Right lobe of liver (tissue), 4 donors: ENCODE data around the gene GPS1.

Experiments
- CTCF ChIP-seq, 4 donors: fragments of 200-600 bp in 3 of 4; fragments of 450-650 bp in 1 of 4; IDR thresholded peaks; one replicate each; pipeline versions ENCODE4 v1.5.1 to v1.8.0; 2016 to 2022; ENCODE audit warnings: antibody characterized with exemption in 4 of 4, mild to moderate bottlenecking in 2 of 4
- POLR2A ChIP-seq: fragments of 450-650 bp; IDR thresholded peaks from one replicate; pipeline ENCODE4 v1.6.1; 2017; ENCODE audit warnings: antibody characterized with exemption, mild to moderate bottlenecking
- donor health status: DM: no; HTN: no; CAD: no.
- donor health status: DM: no; HTN: no; CAD: no.
- donor health status: DM: no; HTN: yes; CAD: no.

- no peak for TF ChIP-seq CTCF (IDR thresholded peaks at IDR 0.05)
- TF ChIP-seq POLR2A: no peak
Measured at GRCh38 chr17:82092094-82092586, 40.4 kb downstream of the GPS1 start.
